GM18861 (cell line): ENCODE data around the gene NUTM2G.
"Not testable (repeated sequence)": the region's sequence is repeated elsewhere in the genome, so short reads cannot be mapped to it uniquely, and the experiment has no call there.

Experiments used
- ATAC-seq: cut with Tn5 transposase; IDR thresholded peaks from one replicate; pipeline ENCODE4 v1.9.1; 2021; ENCODE audit not compliant: unreplicated experiment

The NUTM2G gene, protein sequence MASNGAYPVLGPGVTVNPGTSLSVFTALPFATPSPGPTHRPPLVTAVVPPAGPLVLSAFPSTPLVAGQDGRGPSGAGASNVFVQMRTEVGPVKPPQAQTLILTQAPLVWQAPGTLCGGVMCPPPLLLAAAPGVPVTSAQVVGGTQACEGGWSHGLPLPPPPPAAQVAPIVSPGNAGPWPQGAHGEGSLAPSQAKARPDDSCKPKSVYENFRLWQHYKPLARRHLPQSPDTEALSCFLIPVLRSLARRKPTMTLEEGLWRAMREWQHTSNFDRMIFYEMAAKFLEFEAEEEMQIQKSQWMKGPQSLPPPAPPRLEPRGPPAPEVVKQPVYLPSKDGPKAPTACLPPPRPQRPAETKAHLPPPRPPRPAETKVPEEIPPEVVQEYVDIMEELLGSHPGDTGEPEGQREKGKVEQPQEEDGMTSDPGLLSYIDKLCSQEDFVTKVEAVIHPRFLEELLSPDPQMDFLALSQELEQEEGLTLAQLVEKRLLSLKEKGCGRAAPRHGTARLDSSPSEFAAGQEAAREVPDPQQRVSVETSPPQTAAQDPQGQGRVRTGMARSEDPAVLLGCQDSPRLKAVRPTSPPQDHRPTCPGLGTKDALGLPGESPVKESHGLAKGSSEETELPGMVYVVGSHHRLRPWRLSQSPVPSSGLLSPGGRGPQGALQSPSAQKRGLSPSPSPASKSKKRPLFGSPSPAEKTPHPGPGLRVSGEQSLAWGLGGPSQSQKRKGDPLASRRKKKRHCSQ

DNA sequence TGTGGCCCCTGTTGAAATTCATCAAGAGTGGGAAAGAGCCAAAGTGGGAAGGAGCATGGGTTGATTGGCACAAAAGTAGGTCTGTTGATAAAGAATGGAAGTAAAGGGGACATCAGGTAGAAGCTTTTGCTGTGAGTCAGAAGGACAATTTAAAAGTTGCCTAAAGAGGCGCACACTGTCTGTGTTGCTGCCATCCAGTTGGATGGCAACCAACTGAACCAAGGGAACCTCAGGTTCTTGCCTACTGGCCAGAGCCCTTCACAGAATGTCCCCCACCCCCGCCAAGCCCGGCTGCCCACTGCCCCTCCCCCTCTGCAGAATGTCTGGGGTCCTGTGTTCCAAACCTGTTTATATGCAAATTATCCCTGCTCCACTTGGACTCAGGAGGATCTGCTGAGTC lies at the start of gene NUTM2G:
Gene NUTM2G, plus strand, starts transcription at position 301 of the 400 bp plus-strand sequence. CDS start 182 bp downstream, outside the sequence.
- not testable (repeated sequence) for ATAC-seq

DNA sequence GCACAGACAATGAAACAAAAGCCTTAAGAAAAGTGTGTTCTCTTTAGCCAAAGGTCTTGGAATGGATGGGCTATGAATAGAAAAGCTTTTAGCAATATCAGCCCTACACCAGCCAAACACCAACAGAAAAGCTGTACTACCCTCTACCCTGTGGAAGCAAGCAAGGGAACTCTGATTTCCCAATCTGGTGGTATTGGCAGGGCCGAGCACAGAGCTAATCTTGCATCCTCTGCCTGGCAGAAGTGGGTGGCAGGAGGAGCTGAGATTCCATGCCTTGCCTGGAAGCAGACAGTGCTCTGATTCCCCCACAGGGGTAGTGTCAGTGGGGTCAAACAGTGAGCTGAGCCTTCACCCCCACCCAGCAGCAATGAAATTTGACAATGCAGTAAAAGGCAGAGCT lies 44.7 kb upstream of the NUTM2G start:
- ATAC-seq: no peak

DNA sequence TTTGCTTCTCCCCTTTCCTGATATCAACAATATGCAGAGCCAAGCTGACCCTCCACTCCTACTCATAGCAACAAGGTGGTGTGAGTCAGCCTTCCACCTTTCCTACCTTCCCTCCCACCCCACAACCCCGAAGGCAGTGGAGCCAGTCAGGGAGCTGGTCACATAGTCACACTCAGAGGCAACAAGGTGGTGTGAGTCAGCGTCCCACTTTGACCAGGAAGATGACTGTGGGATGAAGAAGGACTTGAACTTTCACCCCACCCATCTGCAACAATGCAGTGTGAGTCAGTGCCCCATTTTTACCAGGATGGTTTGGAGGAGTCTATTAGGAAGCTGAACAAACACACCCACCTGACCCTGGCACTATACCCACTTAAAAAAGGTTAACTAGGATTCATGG lies 44.2 kb upstream of the NUTM2G start:
- ATAC-seq: no peak

DNA sequence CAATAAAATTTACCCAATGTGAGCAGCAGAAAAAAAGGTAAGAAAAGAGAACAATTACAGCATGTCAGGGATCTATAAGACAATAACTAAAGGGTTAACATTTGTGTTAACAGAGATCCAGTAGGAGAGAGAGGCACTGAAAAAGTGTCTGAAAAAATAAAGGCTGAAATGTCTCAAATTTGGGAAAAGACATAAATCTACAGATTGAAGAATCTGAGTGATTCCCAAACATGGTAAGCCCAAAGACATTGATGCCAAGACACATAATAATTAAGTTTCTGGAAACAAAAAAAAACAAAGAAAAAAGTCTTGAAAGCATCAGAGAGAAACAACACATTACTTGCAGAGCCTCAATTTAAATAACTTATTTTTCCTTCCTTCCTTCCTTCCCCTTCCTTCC lies 43.2 kb upstream of the NUTM2G start:
- no peak for ATAC-seq

DNA sequence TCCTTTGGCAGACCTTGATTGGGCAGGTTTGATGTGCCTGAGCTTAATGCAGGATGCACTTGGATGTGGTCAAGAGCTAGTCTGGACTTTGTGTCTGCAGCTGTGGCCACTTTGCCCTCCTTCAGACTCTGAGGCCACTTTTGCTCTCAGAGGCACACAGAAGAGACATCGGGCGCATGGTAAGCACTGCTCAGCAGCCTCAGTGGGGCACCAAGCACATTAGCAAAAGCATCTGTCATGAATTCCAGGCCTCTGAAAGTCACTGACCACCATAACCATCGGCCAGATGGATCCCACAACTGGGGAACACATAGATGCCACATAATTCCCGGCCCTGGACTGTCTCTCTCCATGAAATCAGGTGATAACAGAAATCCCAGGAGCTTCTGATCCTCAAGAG lies 40.1 kb upstream of the NUTM2G start:
- ATAC-seq: no peak

DNA sequence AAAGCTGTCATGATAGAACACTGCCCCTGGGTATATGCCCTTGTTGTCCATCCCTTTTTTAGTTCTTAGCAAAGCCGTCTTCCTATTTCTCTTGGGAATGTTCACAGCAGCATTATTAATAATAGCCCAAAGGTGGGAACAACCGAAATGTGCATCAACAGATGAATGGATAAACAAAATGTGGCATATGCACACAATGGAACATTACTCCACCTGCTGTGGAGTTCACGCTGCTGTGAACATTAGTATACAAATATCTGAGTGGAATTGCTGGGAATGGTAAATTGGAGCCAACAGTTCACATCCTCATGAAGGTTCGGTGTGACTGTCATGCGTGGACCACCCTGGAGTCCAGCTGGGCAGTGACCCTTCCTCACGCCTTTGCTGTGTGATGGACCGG lies 36.5 kb upstream of the NUTM2G start:
- ATAC-seq: no peak

DNA sequence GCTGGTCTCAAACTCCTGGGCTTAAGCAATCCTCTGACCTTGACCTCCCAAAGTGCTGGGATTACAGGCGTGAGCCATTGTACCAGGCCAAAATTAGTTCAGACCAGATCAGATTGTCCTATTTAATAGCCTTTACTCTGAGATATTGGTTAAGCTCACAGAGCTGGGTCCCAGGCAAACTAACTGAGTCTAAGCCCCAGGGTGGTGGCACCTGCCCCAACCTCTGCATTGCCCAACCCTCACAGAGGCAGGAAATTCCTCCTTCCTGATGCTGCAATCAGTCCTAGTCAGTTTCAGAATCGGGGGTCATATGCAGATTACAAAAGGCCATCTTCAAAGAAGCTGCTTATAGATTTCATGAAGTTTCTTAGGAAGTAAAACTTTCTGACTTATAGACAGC lies 28.6 kb upstream of the NUTM2G start:
- not testable (repeated sequence) for ATAC-seq

DNA sequence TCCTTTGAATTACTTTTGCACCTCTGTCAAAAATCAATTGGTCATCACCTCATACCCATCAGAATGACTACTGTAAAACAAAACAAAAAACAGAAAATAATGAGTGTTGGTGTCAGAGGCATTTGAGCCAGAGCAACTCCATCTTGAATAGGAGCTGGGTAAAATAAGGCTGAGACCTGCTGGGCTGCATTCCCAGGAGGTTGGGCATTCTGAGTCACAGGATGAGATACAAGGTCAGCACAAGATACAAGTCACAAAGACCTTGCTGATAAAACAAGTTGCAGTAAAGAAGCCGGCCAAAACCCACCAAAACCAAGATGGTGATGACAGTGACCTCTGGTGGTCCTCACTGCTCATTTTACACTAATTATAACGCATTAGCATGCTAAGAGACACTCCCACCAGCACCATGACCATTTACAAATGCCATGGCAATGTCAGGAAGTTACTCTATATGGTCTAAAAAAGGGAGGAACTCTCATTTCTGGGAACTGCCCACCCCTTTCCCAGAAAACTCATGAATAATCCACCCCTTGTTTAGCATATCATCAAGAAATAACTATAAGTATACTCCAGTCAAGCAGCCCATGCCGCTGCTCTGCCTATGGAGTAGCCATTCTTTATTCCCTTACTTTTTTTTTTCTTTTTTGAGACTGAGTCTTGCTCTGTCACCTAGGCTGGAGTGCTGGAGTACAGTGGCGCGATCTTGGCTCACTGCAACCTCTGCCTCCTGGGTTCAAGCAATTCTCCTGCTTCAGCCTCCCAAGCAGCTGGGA lies 23.5 kb upstream of the NUTM2G start:
- ATAC-seq: not testable (repeated sequence)

DNA sequence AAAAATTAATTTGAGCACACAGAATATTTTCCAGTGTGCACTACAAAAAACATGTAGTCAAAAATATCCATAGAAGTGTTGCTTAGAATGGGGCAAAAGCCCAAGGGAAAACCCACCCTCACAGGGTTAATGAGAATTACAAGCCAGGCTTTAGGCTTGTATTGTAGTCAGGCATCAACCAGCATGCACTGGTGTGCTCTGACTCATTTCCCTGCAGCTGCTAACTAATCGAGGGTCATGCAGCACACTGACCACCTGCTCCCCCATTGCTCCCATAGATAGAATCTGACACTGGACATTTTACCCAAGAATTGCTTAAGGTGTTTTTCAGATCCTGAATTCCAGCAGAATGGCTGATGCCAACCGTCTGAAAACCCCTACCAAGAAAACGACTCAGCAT lies 20.2 kb upstream of the NUTM2G start:
- ATAC-seq: not testable (repeated sequence)

DNA sequence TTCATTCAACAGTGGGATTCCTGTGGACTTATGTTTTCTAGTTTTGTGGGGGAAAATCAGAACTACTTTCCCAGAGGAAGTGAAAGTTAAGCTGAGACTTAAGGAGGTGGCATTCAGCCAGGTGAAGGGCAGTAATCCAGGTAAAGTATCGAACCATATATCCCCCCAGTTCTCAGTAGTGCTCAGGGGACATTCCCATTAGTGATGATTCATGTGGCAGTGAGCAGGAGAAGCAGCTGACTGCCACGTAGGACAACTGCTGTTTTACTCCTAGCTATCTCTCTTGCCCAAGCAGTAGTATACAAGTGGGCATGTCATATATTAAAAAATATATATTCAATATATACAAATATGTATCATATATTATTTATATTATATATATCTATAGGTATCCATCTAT lies 13.1 kb upstream of the NUTM2G start:
- not testable (repeated sequence) for ATAC-seq

DNA sequence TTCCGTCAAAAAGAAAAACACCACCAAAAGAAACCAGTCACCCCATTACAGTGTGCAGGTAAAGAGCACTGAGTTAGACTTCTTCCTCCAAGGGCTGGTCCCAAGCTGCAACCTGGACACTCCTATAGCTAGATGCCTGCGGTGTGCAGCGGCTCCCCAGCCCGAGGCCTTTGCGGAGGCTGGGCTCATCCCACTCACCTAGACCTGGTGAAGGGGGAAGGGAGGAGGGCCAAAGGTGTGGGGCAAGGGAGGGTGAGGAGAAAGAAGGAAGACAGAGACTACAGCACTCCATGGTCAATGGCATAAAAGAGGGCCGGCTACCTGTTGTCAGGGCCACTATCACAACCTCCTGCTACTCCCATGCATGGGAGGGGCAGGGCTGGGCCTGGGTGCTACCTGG lies 12.1 kb upstream of the NUTM2G start:
- not testable (repeated sequence) for ATAC-seq

DNA sequence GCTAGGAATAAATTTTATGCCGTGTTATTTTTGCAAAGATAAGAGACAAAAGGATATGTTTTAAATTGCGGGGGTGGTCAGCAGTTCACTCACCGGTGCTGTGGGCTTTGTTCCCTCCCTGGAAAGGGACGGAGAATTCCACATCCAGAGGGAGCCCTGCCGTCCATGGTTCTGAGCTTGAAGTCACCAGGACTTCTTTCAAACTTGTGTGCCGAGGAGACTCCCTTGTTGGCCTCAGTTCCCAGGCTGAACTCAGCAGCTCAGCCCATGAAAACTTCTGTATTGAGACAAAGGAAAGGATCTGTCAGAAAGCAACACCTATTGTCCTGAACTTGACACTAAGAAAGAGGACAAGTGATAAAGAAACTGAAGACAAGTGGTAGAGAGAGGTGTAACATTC lies 10.1 kb upstream of the NUTM2G start:
- not testable (repeated sequence) for ATAC-seq

DNA sequence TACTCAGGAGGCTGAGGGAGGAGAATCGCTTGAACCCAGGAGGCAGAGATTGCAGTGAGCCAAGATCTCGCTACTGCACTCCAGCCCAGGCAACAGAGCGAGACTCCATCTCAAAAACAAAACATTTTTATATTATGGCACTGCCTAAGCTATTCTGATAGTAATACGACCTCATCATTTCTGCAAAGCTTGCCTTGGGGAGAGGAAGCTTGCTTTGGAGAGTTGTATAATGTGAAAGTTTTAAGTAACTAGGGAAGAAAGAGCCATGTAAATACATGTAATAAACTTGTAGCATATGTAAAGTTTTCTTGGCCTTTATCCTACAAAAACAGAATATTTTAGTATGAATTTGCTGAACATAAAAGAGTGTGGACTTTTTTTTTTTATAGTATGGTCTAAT lies 7.8 kb upstream of the NUTM2G start:
- not testable (repeated sequence) for ATAC-seq

DNA sequence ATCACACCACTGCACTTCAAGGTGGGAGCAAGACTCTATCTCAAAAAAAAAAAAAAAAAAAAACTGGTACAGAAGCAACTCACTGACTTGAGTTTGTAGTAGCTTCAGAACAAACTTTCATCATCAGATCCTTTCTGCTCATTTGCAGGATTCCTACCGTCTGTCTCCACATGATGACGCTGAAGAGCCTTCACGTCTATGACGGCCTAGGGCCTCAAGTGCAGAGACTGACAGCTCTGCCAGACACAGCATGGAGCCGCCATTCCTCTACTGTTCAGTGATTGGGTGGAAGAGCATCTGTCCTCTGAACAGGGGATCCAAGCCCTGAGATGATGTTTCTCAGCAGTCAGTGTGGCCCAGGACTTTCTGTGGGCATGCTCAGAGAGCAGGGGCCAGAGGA lies 3.1 kb upstream of the NUTM2G start:
- not testable (repeated sequence) for ATAC-seq

DNA sequence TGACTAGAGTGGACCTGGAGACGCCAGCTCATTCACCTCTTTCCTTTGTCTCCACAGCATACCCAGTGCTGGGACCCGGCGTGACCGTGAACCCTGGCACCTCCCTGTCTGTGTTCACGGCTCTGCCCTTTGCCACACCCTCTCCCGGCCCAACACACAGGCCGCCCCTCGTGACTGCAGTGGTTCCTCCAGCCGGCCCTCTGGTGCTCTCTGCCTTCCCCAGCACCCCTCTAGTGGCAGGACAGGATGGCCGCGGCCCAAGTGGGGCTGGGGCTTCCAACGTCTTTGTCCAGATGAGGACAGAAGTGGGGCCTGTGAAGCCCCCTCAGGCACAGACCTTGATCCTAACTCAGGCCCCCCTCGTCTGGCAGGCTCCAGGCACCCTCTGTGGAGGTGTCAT lies 3.0 kb downstream of the NUTM2G start:
- not testable (repeated sequence) for ATAC-seq

DNA sequence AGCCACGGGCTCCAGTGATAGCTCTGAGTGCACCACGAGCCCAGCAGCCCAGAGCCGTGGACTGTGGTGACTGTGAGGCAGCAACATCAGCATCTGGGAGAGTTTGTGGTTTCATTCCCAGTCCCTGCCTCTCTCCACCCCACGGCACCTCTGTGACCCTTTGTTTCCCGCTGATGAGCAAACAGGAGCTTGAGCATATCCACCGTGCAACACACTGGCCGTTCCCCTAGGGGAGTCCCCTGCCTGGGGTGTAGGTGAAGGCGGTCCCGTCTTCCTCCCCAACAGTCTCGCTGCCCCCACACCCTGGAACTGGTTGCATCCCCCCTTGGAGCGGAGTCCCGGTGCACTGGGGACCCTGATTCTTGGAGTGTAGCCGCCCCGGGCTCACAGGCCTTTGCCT lies 5.5 kb downstream of the NUTM2G start:
- ATAC-seq: not testable (repeated sequence)

DNA sequence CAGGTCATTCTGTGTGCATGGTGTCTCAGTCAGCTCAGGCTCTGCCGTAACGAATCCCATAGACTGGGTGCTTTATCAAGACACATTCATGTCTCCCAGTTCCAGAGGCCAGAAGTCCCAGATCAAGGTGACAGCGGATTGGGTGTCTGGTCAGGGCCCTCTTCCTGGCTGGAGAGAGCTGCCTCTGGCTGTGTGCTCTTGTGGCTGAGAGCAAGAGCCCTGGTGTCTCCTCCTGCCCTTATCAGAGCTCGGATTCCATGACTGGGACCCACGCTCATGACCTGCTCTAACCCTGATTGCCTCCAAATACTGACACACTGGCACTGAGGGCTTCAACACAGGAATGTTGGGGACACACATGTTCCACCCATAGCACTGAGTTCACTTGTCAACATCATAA lies 6.1 kb downstream of the NUTM2G start:
- not testable (repeated sequence) for ATAC-seq

DNA sequence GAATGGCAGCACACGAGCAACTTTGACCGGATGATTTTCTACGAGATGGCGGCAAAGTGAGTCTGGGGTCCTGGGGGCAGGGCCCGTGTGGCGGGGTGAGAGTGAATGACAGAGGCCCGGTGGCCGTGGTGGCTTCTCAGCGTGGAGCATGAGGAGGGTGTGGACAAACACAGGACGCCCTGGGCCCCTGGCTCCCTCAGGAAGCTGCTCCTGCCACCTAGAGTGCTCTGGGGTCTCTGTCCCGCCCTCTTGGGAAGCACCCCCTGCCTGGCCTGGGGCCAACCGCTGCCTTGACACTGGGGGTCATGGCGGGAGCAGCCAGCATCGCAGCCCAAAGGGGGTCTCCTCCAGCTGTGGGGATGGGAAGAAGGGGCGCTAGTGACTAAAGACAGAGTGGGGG lies 6.8 kb downstream of the NUTM2G start:
- ATAC-seq: not testable (repeated sequence)

DNA sequence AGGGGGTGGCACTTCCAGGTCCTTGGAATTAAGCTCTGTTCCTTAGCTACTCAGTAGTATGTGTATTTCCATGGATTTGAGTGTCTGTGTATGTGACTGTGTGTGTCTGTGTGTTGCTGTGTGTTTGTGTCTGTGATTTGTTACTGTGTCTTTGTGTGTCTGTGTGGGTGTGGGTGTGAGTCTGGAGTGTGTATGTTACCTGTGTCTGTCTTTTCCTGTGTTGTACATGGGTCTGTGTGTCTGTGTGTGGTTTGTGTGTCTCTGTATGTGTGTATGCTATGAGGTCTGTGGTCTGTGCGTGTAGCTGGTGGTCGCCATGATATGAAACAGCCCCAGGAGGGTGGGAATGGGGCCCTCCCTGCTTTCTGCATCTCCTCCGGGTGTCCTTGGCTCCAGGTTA lies 8.8 kb downstream of the NUTM2G start:
- not testable (repeated sequence) for ATAC-seq

DNA sequence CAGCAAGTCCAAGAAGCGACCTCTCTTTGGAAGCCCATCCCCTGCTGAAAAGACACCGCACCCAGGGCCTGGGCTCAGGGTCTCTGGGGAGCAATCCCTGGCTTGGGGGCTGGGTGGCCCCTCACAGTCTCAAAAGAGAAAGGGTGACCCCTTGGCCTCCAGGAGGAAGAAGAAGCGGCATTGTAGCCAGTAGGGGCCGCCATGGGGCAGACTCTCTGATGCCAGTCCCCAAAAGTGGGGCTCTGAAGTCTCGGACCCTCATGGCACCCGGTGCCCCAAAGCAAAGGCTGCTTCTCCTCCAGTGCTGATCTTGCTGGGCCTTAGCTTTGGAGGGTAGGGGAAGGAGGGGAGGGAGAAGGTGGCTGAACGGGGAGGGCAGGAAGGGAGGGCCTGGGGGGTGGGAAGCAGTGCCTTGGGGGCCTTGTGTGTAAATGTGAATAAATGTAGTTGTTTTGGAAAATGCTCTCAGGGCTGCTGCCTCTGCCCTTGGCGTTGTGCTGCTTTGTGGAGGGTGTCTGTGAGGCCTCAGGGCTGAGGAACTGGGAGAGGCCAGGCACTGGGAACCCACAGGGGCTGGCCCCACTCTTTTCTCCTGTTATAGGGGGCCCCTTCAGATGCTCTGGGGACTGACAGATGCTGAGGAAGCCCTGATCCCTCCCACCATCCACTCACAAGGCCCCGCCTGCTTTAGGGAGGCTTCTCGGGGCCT lies 10.5 kb downstream of the NUTM2G start:
- ATAC-seq: not testable (repeated sequence)

DNA sequence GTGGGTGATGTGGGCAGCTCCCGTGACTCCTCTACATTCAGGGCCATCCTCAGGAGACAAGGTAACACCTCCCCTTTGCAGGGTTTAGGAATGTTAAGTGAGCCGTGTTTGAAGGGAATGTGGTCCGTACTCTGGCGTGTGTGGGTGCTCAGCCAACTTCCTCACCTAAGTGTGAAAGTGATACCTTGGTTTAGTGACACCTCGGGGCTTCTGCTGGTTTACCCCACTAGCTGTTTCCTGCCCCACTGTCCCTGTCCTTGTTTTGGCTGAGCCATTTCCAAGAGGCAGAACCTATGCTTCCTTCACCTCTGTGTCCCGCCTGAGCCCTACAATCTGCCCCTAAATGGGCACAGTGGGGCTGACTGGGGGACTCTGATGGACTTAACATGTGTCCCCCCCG lies 12.3 kb downstream of the NUTM2G start:
- not testable (repeated sequence) for ATAC-seq
